K562 (cell line): ENCODE data around the gene LCNL1. TPM values are rescaled to one million over a fixed set of nuclear protein-coding genes. Genes with fewer than 3 reads are reported as not detected.

ENCODE experiments used
- ADNP ChIP-seq: fragments of 200-800 bp; sonication (Bioruptor generic); IDR thresholded peaks from 2 replicates; pipeline ENCODE4 v1.6.1; 2016; ENCODE audit warnings: missing genetic modification characterization, missing compliant biosample characterization
- DDX20 ChIP-seq: fragments of 450-650 bp; IDR thresholded peaks from 2 replicates; pipeline ENCODE4 v1.6.1; 2016; ENCODE audit warnings: missing genetic modification characterization, low read depth, mild to moderate bottlenecking, missing compliant biosample characterization, moderate library complexity
- FOXA1 ChIP-seq: fragments of 450-650 bp; IDR thresholded peaks from 2 replicates; pipeline ENCODE4 v1.6.1; 2016; ENCODE audit warnings: mild to moderate bottlenecking, borderline replicate concordance
- FOXK2 ChIP-seq, 2 experiments: fragments of 450-650 bp; IDR thresholded peaks in 1 of 2; conservative IDR thresholded peaks in 1 of 2; 2 replicates each; pipeline ENCODE4 v1.6.1; 2016; ENCODE audit warnings: low read depth in 2 of 2, mild to moderate bottlenecking in 1 of 2
- RAD21 ChIP-seq, 2 experiments: fragments of 250-450 bp in 1 of 2; fragments of 450-650 bp in 1 of 2; sonication (Bioruptor Pico) in 1 of 2; formaldehyde crosslinking in 1 of 2; IDR thresholded peaks in 1 of 2; conservative IDR thresholded peaks in 1 of 2; 2 replicates each; pipeline versions ENCODE4 v1.4.0 to v1.8.0; 2020 to 2022; ENCODE audit warnings: mild to moderate bottlenecking in 2 of 2, moderate library complexity in 1 of 2
- ZNF239 ChIP-seq: fragments of 250-450 bp; sonication (Bioruptor Pico); IDR thresholded peaks from 2 replicates; pipeline ENCODE4 v1.4.0; 2020; ENCODE audit warnings: mild to moderate bottlenecking
- ZNF324 ChIP-seq: fragments of 250-450 bp; sonication (Bioruptor Pico); IDR thresholded peaks from 2 replicates; pipeline ENCODE4 v1.4.0; 2020; ENCODE audit warnings: mild to moderate bottlenecking
- polyA plus RNA-seq, 8 experiments: library from polyadenylated mRNA; depleted of rRNA in 4 of 8; stranded (reverse) in 5 of 8; unstranded in 3 of 8; fragments of >200 nt; fragmentation: Nextera tagmentation in 2 of 8; fragmentation: Illumina TruSeq in 1 of 8; extraction: Ambion mirVana in 2 of 8; extraction: Trizol in 1 of 8; gene quantifications; 2 replicates each; pipeline versions ENCODE4 v1.2.1 to v1.2.3, GENCODE V29; 2011 to 2014; ENCODE audit warnings: inconsistent platforms in 1 of 8, missing spikeins in 1 of 8
- total RNA-seq, 7 experiments: library from RNA; depleted of rRNA in 6 of 7; stranded (reverse); fragments of >200 nt in 6 of 7; fragmentation: Illumina TruSeq in 2 of 7; extraction: Trizol in 2 of 7; gene quantifications; 2 replicates each; pipeline versions ENCODE4 v1.2.1 to v1.2.3, GENCODE V29; 2011 to 2021; ENCODE audit warnings: low replicate concordance in 1 of 7
- TF ChIP-seq, protein P1 (sequence below): IDR thresholded peaks from 3 replicates; pipeline ENCODE4 v1.6.1; 2011; ENCODE audit warnings: borderline replicate concordance, mild to moderate bottlenecking, moderate library complexity; ENCODE audit not compliant: insufficient read length; ENCODE audit errors: extremely low read depth
- TF ChIP-seq, protein P2 (sequence below): fragments of 450-650 bp; IDR thresholded peaks from 2 replicates; pipeline ENCODE4 v1.6.1; 2018; ENCODE audit not compliant: partially characterized antibody
- TF ChIP-seq, protein P3 (sequence below): fragments of 450-650 bp; IDR thresholded peaks from 2 replicates; pipeline ENCODE4 v1.6.1; 2014; ENCODE audit warnings: low read depth, mild to moderate bottlenecking, moderate library complexity, borderline replicate concordance
- TF ChIP-seq, protein P4 (sequence below): conservative IDR thresholded peaks from 2 replicates; pipeline ENCODE4 v1.6.1; 2011; ENCODE audit warnings: low read depth, mild to moderate bottlenecking, low read length; ENCODE audit not compliant: control insufficient read depth
- TF ChIP-seq, protein P5 (sequence below): fragments of 450-650 bp; IDR thresholded peaks from 2 replicates; pipeline ENCODE4 v1.6.1; 2016; ENCODE audit warnings: antibody characterized with exemption

Gene LCNL1
- total and polyA plus RNA-seq, 9 of the 15 experiments (the other 6 are each of a cell fraction or from before 2014, with no cell fraction given) = 0.04 to 0.16 (median 0.04) TPM; not detected in 4

DNA sequence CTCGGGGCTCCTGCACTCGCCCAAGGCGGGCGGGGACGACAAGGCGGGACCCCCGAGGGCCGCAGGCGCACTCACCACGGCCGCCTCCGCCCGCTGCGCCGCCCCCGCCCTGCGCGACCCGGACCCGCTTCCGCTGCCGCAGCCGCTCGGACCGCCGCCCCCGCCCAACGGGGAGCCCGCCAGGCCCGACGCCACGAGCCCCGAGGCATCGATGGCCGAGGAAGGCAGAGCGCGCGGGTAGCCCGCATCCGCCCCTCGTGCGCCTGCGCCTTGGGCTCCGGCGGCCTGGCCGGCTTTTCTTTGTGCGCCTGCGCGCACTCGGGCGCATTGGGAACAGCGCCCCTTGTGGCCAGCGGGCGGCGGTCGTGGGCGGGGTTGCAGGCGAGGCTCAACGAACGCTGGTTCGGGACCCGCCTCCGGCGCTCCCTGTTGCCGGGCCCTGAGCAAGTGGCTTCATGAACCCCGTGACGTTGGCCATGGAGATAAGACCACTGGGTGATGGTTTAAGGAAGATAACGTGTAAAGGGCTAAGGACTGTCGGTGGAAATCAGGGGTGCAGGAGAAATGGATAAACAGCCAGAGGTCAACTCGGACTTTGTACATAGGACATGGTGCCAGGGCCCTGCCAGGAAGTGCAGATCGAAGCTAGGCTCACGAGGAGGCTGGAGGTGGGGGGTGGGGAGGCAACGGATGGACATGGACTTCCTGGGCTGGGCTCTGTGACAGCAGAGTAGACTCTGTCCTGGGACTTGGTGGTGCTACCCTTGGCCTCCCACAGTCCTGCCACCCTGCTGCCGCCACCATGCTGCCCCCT lies 38.1 kb upstream of the LCNL1 start, which contains the start of the genes C8G and FBXW5 (continued):
- TF ChIP-seq RAD21 (CRISPR knock-in tag; conservative IDR thresholded peaks at IDR 0.05 in 1 of 2, IDR thresholded peaks at IDR 0.05 in 1 of 2) (peak in 1 of 2 experiments; percentile 41; a peak in 2 of 4 replicates), FOXK2 (conservative IDR thresholded peaks at IDR 0.05 in 1 of 2, IDR thresholded peaks at IDR 0.05 in 1 of 2; ENCODE audit: low read depth in 2 of 2) (peak; percentile 71 to 77; a peak in 3 of 4 replicates), ZNF239 (CRISPR knock-in tag) (0 out of 2 replicates have a peak, but pooled peaks have one; percentile 41), FOXA1 (no peak), ZNF324 (CRISPR knock-in tag) (peak; percentile 56; the same call in 1 of the 2 replicates), DDX20 (tag) (no peak), ADNP (tag) (no peak)
- TF ChIP-seq, protein P1, sequence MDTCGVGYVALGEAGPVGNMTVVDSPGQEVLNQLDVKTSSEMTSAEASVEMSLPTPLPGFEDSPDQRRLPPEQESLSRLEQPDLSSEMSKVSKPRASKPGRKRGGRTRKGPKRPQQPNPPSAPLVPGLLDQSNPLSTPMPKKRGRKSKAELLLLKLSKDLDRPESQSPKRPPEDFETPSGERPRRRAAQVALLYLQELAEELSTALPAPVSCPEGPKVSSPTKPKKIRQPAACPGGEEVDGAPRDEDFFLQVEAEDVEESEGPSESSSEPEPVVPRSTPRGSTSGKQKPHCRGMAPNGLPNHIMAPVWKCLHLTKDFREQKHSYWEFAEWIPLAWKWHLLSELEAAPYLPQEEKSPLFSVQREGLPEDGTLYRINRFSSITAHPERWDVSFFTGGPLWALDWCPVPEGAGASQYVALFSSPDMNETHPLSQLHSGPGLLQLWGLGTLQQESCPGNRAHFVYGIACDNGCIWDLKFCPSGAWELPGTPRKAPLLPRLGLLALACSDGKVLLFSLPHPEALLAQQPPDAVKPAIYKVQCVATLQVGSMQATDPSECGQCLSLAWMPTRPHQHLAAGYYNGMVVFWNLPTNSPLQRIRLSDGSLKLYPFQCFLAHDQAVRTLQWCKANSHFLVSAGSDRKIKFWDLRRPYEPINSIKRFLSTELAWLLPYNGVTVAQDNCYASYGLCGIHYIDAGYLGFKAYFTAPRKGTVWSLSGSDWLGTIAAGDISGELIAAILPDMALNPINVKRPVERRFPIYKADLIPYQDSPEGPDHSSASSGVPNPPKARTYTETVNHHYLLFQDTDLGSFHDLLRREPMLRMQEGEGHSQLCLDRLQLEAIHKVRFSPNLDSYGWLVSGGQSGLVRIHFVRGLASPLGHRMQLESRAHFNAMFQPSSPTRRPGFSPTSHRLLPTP = peak; percentile 94
- TF ChIP-seq, protein P2, sequence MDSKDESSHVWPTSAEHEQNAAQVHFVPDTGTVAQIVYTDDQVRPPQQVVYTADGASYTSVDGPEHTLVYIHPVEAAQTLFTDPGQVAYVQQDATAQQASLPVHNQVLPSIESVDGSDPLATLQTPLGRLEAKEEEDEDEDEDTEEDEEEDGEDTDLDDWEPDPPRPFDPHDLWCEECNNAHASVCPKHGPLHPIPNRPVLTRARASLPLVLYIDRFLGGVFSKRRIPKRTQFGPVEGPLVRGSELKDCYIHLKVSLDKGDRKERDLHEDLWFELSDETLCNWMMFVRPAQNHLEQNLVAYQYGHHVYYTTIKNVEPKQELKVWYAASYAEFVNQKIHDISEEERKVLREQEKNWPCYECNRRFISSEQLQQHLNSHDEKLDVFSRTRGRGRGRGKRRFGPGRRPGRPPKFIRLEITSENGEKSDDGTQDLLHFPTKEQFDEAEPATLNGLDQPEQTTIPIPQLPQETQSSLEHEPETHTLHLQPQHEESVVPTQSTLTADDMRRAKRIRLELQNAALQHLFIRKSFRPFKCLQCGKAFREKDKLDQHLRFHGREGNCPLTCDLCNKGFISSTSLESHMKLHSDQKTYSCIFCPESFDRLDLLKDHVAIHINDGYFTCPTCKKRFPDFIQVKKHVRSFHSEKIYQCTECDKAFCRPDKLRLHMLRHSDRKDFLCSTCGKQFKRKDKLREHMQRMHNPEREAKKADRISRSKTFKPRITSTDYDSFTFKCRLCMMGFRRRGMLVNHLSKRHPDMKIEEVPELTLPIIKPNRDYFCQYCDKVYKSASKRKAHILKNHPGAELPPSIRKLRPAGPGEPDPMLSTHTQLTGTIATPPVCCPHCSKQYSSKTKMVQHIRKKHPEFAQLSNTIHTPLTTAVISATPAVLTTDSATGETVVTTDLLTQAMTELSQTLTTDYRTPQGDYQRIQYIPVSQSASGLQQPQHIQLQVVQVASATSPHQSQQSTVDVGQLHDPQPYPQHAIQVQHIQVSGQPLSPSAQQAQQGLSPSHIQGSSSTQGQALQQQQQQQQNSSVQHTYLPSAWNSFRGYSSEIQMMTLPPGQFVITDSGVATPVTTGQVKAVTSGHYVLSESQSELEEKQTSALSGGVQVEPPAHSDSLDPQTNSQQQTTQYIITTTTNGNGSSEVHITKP = peak; percentile 49
- TF ChIP-seq, protein P3, sequence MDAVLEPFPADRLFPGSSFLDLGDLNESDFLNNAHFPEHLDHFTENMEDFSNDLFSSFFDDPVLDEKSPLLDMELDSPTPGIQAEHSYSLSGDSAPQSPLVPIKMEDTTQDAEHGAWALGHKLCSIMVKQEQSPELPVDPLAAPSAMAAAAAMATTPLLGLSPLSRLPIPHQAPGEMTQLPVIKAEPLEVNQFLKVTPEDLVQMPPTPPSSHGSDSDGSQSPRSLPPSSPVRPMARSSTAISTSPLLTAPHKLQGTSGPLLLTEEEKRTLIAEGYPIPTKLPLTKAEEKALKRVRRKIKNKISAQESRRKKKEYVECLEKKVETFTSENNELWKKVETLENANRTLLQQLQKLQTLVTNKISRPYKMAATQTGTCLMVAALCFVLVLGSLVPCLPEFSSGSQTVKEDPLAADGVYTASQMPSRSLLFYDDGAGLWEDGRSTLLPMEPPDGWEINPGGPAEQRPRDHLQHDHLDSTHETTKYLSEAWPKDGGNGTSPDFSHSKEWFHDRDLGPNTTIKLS = no peak; the same call in 1 of the 2 replicates
- TF ChIP-seq, protein P4, sequence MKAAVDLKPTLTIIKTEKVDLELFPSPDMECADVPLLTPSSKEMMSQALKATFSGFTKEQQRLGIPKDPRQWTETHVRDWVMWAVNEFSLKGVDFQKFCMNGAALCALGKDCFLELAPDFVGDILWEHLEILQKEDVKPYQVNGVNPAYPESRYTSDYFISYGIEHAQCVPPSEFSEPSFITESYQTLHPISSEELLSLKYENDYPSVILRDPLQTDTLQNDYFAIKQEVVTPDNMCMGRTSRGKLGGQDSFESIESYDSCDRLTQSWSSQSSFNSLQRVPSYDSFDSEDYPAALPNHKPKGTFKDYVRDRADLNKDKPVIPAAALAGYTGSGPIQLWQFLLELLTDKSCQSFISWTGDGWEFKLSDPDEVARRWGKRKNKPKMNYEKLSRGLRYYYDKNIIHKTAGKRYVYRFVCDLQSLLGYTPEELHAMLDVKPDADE = peak; percentile 89
- TF ChIP-seq, protein P5, sequence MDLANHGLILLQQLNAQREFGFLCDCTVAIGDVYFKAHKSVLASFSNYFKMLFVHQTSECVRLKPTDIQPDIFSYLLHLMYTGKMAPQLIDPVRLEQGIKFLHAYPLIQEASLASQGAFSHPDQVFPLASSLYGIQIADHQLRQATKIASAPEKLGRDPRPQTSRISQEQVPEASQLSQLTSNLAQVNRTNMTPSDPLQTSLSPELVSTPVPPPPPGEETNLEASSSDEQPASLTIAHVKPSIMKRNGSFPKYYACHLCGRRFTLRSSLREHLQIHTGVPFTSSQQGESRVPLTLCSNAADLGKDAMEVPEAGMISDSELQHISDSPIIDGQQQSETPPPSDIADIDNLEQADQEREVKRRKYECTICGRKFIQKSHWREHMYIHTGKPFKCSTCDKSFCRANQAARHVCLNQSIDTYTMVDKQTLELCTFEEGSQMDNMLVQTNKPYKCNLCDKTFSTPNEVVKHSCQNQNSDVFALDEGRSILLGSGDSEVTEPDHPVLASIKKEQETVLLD = peak; percentile 77
